Omental fat pad (tissue), 4 donors: ENCODE data around the gene DGKZ. TPM values are rescaled to one million over a fixed set of nuclear protein-coding genes. Genes with fewer than 3 reads are reported as not detected.

Experiments
- ATAC-seq: fragments of 150-250 bp; one replicate; pipeline ENCODE4 v1.9.1; 2016; ENCODE audit warnings: mild to moderate bottlenecking, moderate library complexity; ENCODE audit not compliant: low FRiP score
- DNase-seq: peaks from one replicate; pipeline ENCODE4 v3.0.0-alpha.2; 2019; ENCODE audit warnings: low spot score
- CTCF ChIP-seq, 3 donors: fragments of 450-650 bp; IDR thresholded peaks; one replicate each; pipeline ENCODE4 v1.5.1; 2016 to 2017; ENCODE audit warnings: antibody characterized with exemption in 3 of 3, mild to moderate bottlenecking in 3 of 3, moderate library complexity in 2 of 3
- total RNA-seq, 4 donors: library from RNA; depleted of rRNA; stranded (reverse); fragments of >200 nt; gene quantifications; one replicate each; pipeline ENCODE4 v1.1.0, GENCODE V29; 2016

Gene DGKZ
- total RNA-seq, 4 donors from 2014 or later, result 29.2 to 79.4 (median 63.3) TPM

GRCh38 chr11:46345881-46346484, 1.3 kb upstream of the DGKZ start:
- no peak for ATAC-seq
- no peak for DNase-seq
- no peak for TF ChIP-seq CTCF (IDR thresholded peaks at IDR 0.05)

DNA sequence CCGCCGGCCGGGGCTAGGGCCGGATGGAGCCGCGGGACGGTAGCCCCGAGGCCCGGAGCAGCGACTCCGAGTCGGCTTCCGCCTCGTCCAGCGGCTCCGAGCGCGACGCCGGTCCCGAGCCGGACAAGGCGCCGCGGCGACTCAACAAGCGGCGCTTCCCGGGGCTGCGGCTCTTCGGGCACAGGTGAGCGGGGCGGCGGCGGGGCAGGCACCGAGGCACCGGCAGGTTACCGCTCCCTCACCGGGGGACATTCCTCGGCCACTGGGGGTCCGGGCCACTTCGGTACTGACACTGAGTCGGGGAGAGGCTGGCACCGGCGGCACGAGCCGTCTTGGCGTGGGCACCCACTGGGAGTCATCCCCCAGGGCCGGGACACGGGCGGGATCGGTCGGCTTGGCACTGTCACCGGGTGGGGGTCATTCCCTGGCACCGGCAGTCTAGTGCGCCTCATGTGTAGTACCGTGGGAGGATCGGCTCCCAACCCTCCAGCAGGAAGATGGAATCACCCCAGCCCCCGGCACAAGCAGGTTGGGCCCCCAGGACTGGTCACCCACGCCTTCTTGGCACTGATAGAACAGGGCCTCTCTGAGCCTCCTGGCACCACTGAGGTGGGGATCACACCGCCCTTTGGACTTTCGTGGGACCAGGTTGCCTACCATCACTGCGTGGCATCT, 511 bp downstream of the DGKZ start:
- DNase-seq (no peak), ATAC-seq (peak; percentile 25)

DNA sequence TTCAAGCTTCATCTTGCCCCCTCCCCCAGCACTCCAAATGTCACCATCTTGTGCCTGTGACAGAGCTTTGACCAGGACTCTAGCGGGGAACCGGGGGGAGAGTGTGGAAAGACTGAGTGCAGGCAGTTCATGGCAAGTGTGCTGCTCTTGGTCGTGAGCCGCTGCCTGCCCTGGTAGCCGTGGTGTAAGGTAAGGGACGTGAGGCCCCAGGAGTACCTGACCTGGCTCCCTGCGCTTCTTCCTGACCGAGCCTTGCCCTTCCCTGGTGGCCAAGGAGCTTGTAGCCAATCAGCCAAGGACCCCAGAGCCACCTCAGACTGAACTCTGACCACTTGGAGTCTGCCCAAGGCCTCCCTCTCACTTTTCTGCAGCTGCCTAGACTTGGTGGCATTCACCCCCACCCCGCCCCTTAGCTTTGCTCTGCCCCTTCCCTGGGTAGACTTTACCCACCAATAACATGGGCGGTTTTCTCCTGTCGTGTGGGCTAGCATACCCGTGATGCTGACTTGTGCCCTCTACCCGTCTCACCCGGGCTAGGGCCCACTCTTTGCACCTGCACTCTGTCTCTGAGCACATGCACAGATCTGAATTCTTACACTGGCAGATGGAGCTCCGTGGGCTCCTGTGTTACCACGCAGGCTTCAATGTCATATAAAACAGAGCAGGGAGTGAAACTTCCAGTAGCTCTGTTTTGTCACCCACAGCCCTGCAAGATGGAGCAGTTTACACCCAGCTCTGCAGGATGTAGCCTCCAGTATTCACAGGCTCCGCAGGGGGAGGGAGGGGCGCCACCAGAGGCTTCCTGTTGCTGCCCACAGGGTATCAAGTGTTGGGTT, 1.5 kb downstream of the DGKZ start:
- no peak for ATAC-seq
- no peak for TF ChIP-seq CTCF (IDR thresholded peaks at IDR 0.05)
- no peak for DNase-seq

More for the DNA sequence above, 511 bp downstream of the DGKZ start:
- no peak for TF ChIP-seq CTCF (IDR thresholded peaks at IDR 0.05)

DNA sequence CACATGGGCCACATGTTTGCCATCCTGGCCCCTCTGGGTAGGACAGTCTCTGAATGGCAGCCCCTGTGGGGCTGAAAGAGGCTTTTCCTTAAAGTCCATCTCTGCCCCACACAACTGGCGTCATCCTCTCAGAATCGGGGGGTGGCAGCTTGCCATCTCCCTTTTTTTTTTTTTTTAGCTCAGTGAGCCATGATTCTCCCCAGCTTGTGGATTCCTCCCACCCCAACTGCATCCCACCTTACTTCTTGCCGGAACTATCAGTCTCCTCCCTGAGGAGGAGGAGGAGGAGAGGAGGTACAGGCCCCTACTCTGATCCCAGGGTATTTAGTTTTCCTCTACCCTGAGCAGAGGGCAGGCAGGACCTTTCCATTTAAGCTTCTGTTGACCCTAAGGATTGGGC, 3.4 kb downstream of the DGKZ start:
- no peak for DNase-seq
- no peak for ATAC-seq
- TF ChIP-seq CTCF (IDR thresholded peaks at IDR 0.05), result no peak

GRCh38 chr11:46351148-46351547, 3.9 kb downstream of the DGKZ start:
- no peak for TF ChIP-seq CTCF (IDR thresholded peaks at IDR 0.05)
- no peak for ATAC-seq
- DNase-seq, result no peak

- no peak for TF ChIP-seq CTCF (IDR thresholded peaks at IDR 0.05)
- DNase-seq (no peak), ATAC-seq (no peak)
These were observed 4.3 kb downstream of the DGKZ start for GRCh38 chr11:46351606-46352005.
